Measurements from ENCODE around the gene RAB5B. TPM values are rescaled to one million over a fixed set of nuclear protein-coding genes. Genes with fewer than 3 reads are reported as not detected.

RAB5B gene
- total RNA-seq, 1 experiment from 2014 or later, result 55.0 TPM

DNA sequence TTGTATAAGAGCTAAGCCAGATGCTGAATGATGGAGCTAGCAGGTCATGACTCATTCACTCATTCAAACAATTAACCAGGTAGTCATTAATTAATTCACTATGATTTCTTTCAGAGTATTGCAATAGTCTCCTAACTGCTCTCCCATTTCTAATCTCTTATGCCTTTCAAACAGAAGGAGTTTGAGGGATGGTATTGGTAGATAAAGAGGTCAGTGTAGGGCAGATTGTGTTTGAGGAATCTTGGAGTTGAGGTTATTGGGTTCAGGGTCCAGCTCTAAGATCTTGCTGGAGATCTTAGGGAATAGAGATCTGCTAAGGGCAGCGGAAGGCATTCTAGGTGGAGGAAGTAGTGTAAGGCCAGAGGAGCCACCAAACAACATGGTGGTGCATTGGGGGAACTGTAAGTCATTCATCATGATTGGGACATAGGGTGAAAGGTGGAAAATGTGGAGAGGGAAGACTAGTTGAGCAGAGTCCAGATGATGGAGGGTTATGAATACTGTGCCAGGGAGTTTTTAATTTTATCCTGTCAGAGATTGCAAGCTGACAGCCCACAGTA lies 31.2 kb upstream of the RAB5B start:
- H3K4me3 Mint-ChIP-seq, result no peak overlapping the region
- ChIA-PET CTCF (interaction anchor here (0.8 kb wide), 1 partner anchor 204 kb away, joined by 3 read pairs; no protein-coding TSS in a partner anchor), POLR2A (no interaction called here)
- H3K9me3 Mint-ChIP-seq, result no peaks in the 10 kb centered on the region
- H3K4me1 Mint-ChIP-seq, result peaks cover 9% of the 10 kb centered on the region
- H3K36me3 Mint-ChIP-seq, result no peaks in the 10 kb centered on the region
- DNase-seq (ENCODE audit: low spot score) (no peak), ATAC-seq (no peak)
- H3K27ac Mint-ChIP-seq, result no peak overlapping the region
- H3K27me3 Mint-ChIP-seq (ENCODE audit: low read depth), result no peaks in the 10 kb centered on the region
- TF ChIP-seq, protein P1, sequence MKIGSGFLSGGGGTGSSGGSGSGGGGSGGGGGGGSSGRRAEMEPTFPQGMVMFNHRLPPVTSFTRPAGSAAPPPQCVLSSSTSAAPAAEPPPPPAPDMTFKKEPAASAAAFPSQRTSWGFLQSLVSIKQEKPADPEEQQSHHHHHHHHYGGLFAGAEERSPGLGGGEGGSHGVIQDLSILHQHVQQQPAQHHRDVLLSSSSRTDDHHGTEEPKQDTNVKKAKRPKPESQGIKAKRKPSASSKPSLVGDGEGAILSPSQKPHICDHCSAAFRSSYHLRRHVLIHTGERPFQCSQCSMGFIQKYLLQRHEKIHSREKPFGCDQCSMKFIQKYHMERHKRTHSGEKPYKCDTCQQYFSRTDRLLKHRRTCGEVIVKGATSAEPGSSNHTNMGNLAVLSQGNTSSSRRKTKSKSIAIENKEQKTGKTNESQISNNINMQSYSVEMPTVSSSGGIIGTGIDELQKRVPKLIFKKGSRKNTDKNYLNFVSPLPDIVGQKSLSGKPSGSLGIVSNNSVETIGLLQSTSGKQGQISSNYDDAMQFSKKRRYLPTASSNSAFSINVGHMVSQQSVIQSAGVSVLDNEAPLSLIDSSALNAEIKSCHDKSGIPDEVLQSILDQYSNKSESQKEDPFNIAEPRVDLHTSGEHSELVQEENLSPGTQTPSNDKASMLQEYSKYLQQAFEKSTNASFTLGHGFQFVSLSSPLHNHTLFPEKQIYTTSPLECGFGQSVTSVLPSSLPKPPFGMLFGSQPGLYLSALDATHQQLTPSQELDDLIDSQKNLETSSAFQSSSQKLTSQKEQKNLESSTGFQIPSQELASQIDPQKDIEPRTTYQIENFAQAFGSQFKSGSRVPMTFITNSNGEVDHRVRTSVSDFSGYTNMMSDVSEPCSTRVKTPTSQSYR (CRISPR knock-in tag; IDR thresholded peaks at IDR 0.05), result no peak
- TF ChIP-seq NR1H2 (CRISPR knock-in tag; IDR thresholded peaks at IDR 0.05), result no peak
- no peak for TF ChIP-seq CDX4 (CRISPR knock-in tag; IDR thresholded peaks at IDR 0.05; ENCODE audit: borderline replicate concordance)
- TF ChIP-seq GTF2I (CRISPR knock-in tag; conservative IDR thresholded peaks at IDR 0.05), result no peak
- no peak for TF ChIP-seq ZNF232 (CRISPR knock-in tag; IDR thresholded peaks at IDR 0.05)
- TF ChIP-seq ELF4 (CRISPR knock-in tag; IDR thresholded peaks at IDR 0.05; ENCODE audit: low read depth), result no peak
- TF ChIP-seq RORB (CRISPR knock-in tag; IDR thresholded peaks at IDR 0.05), result no peak
- no peak for TF ChIP-seq TEAD1 (CRISPR knock-in tag; IDR thresholded peaks at IDR 0.05)
- no peak for TF ChIP-seq NR3C1 (CRISPR knock-in tag; conservative IDR thresholded peaks at IDR 0.05; ENCODE audit: low read depth)
- TF ChIP-seq, protein P2, sequence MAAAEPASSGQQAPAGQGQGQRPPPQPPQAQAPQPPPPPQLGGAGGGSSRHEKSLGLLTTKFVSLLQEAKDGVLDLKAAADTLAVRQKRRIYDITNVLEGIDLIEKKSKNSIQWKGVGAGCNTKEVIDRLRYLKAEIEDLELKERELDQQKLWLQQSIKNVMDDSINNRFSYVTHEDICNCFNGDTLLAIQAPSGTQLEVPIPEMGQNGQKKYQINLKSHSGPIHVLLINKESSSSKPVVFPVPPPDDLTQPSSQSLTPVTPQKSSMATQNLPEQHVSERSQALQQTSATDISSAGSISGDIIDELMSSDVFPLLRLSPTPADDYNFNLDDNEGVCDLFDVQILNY (CRISPR knock-in tag; IDR thresholded peaks at IDR 0.05), result no peak
- TF ChIP-seq SMAD3 (CRISPR knock-in tag; IDR thresholded peaks at IDR 0.05; ENCODE audit: borderline replicate concordance), result no peak
- no peak for TF ChIP-seq NR2C2 (CRISPR knock-in tag; IDR thresholded peaks at IDR 0.05)
- TF ChIP-seq MLX (CRISPR knock-in tag; IDR thresholded peaks at IDR 0.05), result no peak
- TF ChIP-seq, protein P3, sequence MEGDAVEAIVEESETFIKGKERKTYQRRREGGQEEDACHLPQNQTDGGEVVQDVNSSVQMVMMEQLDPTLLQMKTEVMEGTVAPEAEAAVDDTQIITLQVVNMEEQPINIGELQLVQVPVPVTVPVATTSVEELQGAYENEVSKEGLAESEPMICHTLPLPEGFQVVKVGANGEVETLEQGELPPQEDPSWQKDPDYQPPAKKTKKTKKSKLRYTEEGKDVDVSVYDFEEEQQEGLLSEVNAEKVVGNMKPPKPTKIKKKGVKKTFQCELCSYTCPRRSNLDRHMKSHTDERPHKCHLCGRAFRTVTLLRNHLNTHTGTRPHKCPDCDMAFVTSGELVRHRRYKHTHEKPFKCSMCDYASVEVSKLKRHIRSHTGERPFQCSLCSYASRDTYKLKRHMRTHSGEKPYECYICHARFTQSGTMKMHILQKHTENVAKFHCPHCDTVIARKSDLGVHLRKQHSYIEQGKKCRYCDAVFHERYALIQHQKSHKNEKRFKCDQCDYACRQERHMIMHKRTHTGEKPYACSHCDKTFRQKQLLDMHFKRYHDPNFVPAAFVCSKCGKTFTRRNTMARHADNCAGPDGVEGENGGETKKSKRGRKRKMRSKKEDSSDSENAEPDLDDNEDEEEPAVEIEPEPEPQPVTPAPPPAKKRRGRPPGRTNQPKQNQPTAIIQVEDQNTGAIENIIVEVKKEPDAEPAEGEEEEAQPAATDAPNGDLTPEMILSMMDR (IDR thresholded peaks at IDR 0.05), result no peak
- TF ChIP-seq NFATC4 (CRISPR knock-in tag; IDR thresholded peaks at IDR 0.05), result no peak

DNA sequence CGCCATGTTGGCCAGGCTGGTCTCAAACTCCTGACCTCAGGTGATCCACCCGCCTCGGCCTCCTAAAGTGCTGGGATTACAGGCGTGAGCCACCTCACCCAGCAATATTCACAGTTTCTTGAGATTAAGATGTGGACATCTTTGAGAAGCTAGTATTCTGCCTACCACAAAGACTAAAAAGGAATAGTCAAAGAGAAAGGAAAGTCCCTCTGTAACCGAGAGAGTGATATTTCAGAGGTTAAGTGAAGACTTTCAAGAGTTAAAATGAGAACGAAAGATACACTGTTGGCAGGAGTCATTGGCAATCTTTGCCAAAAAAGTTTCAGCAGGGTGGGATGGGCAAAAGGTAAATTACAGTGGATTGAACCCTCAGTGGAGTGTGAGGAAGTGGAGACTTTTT lies 27.3 kb upstream of the RAB5B start:
- DNase-seq (ENCODE audit: low spot score), result no peak
- no peaks in the 10 kb centered on the region; the same call in 1 of the 2 replicates for H3K27me3 Mint-ChIP-seq (ENCODE audit: low read depth)
- TF ChIP-seq JUN (CRISPR knock-in tag; IDR thresholded peaks at IDR 0.05) (no peak), PRRX2 (CRISPR knock-in tag; IDR thresholded peaks at IDR 0.05) (no peak), PRDM15 (CRISPR knock-in tag; IDR thresholded peaks at IDR 0.05) (no peak), ZNF121 (CRISPR knock-in tag; IDR thresholded peaks at IDR 0.05) (no peak), HMGA2 (CRISPR knock-in tag; IDR thresholded peaks at IDR 0.05) (no peak), ZMAT4 (CRISPR knock-in tag; IDR thresholded peaks at IDR 0.05) (no peak), FOXK1 (CRISPR knock-in tag; IDR thresholded peaks at IDR 0.05) (no peak), TP53 (CRISPR knock-in tag; IDR thresholded peaks at IDR 0.05) (no peak), NR1H2 (CRISPR knock-in tag; IDR thresholded peaks at IDR 0.05) (no peak)
- TF ChIP-seq, protein P4, sequence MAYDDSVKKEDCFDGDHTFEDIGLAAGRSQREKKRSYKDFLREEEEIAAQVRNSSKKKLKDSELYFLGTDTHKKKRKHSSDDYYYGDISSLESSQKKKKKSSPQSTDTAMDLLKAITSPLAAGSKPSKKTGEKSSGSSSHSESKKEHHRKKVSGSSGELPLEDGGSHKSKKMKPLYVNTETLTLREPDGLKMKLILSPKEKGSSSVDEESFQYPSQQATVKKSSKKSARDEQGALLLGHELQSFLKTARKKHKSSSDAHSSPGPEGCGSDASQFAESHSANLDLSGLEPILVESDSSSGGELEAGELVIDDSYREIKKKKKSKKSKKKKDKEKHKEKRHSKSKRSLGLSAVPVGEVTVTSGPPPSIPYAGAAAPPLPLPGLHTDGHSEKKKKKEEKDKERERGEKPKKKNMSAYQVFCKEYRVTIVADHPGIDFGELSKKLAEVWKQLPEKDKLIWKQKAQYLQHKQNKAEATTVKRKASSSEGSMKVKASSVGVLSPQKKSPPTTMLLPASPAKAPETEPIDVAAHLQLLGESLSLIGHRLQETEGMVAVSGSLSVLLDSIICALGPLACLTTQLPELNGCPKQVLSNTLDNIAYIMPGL (CRISPR knock-in tag; IDR thresholded peaks at IDR 0.05), result no peak
- H3K36me3 Mint-ChIP-seq, result no peaks in the 10 kb centered on the region
- H3K4me3 Mint-ChIP-seq, result no peak overlapping the region
- peak overlapping the region; percentile 20; the same call in 1 of the 2 replicates for H3K27ac Mint-ChIP-seq
- H3K9me3 Mint-ChIP-seq, result no peaks in the 10 kb centered on the region
- ChIA-PET CTCF (interaction anchor here (1.1 kb wide), 1 partner anchor 208 kb away, joined by 4 read pairs; no protein-coding TSS in a partner anchor), POLR2A (interaction anchor here (0.6 kb wide), 1 partner anchor 10 kb away, joined by 3 read pairs; no protein-coding TSS in a partner anchor)
- no peaks in the 10 kb centered on the region for H3K4me1 Mint-ChIP-seq
- no peak for ATAC-seq

All from WTC11 (cell line).